GM18519 (cell line): ENCODE data around the gene UBE2L3.
"Not testable (repeated sequence)": the region's sequence is repeated elsewhere in the genome, so short reads cannot be mapped to it uniquely, and the experiment has no call there.

Experiments
- ATAC-seq: cut with Tn5 transposase; IDR thresholded peaks from one replicate; pipeline ENCODE4 v1.9.1; 2021; ENCODE audit warnings: mild to moderate bottlenecking, moderate library complexity; ENCODE audit not compliant: unreplicated experiment, low FRiP score

UBE2L3 gene

DNA sequence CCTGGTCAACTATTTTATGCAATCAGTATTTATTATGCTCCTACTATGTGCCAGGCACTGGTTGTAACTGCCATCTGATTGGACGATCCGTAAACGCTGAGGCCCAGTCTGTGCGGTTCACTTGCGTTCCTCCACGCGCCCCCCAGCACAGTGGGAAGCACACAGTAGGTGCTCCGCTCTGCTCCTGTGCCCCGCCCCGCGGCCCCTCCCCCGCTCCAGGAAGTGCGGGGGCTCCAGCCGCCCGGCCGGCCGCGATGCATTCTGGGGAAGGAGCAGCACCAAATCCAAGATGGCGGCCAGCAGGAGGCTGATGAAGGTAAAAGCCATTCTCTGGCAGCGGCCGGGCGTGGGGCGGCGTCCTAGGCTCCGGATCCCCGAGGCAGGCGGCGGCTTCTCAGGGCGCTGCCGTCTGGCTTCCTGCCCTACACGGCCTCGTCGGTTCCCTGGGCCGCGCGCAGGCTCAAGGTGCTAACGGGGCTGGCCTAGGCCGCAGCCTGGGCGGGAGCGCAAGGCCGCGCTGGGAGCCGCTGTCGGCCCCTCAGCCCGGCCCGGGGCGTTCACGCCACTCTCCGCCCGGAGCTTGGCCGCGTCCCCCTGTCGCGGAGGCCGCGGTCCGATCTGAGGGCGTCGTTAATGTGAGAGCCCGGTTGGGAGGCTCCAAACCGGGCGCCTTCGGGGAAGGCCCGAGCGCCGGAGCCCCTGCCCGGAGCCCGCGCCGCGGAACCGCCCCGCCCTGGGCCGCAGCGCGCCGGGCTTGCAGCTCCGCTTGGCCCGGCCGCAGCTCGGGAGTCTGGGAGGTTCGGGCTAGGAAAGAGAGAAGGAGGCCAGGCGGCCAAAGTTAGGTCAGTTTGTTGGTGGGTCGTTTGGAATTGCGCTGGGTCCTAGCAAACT, at the start of gene UBE2L3:
Gene UBE2L3 (plus strand): TSS at position 259 of the 891 bp plus-strand sequence. CDS start 31 bp downstream, at position 290.
- ATAC-seq, result no peak

DNA sequence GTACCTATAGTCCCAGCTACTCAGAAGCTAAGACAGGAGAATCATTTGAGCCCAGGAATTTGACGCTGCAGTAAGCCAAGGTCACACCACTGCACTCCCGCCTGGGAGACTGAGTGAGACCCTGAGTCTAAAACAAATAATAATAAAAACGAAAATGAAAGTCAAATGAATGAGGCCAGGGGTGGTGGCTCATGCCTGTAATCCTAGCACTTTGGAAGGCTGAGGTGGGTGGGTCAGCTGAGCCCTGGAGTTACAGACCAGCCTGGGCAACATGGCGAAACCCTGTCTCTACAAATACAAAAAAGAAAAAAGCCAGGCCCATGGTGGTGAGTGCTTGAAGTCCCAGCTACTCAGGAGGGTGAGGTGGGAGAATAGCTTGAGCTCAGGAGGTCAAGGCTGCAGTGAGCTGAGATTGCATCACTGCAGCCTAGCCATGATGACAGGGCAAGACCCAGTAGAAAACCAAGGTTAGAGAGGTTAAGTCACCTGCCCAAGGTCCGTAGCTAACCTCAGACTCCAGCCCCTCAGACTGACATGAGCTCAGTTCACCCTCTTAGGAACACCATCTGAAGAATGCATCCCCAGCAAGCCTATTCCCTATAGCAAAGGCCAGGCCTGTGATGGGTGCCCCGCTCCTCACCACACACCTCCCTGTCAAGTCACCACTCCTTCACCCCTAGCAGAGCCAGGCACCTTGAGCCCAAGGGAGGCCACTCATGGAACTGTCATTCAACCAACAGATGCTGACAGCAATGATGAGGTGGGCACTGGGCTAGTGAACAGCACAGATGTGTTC, 40.6 kb upstream of the UBE2L3 start:
- not testable (repeated sequence) for ATAC-seq

DNA sequence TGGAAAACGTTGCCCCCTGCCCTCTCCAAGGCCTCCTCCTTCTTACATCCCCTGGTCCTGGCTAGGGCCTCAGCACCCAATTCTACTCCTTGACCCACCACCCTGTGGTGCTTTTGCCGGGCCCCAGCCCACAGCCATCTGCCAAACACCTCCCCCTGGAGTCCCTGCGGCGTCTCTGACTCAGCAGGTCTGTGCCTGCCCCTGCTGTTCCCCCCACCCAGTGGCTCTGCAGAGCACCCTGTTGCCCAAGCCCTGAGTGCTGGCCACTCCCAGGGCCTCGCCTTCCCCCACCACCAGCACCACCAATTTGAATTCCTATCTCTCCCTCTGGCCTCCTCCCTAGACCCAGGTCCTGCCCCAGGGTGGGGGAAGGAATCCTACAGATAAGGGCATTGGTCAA, 36.0 kb upstream of the UBE2L3 start:
- ATAC-seq, result not testable (repeated sequence)

DNA sequence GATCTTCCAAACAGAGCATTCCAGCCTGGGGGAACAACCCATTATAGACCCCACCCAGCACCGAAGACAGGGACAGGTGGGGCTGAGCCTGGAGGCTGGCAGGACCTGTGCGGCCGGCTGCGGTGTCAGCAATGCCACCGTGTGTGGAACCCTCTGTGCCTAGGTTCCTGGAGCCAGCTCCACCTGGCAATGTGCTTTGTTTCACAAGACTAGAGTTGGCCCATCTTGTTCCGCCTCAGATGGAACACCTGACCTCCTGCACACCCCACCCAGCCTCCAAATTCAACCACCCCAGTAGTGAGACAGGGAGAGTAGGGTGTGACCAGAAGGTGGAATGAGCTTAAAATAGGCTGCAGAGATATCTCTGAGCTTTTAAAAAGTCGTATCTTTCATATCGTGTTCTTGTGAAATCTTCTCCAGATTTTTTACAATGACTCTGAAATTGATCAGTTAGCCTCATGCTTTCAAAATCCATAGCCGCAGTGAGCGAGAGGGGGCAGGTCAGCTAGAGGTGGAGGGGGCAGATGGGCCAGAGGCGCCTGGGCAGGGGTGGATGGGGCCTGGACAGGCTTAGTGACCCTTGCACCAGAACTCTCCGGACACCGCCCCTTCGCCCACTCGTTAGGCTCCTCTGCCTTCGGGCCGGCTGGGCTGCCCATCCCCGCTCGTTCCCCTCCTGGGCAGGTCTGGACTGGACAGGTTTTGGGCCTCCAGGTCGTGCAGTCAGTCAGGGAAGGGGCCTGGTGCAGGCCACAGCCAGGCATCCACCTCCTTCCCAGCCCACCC, 34.5 kb upstream of the UBE2L3 start:
- ATAC-seq, result not testable (repeated sequence)

DNA sequence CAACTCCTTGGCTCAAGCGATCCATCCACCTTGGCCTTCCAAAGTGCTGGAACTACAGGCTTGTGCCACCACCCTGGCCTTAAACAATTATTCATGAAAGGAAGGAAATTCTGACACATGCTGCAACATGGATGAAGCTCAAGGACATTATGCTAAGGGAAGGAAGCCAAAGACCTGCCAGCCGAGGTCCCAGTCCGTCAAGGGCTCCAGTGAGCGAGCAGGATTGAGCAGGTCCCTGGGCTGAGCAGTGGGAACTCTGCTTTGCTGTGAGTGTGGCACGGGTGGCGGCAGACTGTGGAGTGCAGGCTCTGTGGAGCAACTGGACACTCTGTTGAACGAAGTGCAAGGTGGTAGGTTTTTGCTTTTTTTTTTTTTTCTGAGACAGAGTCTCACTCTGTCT, 27.7 kb upstream of the UBE2L3 start:
- not testable (repeated sequence) for ATAC-seq

DNA sequence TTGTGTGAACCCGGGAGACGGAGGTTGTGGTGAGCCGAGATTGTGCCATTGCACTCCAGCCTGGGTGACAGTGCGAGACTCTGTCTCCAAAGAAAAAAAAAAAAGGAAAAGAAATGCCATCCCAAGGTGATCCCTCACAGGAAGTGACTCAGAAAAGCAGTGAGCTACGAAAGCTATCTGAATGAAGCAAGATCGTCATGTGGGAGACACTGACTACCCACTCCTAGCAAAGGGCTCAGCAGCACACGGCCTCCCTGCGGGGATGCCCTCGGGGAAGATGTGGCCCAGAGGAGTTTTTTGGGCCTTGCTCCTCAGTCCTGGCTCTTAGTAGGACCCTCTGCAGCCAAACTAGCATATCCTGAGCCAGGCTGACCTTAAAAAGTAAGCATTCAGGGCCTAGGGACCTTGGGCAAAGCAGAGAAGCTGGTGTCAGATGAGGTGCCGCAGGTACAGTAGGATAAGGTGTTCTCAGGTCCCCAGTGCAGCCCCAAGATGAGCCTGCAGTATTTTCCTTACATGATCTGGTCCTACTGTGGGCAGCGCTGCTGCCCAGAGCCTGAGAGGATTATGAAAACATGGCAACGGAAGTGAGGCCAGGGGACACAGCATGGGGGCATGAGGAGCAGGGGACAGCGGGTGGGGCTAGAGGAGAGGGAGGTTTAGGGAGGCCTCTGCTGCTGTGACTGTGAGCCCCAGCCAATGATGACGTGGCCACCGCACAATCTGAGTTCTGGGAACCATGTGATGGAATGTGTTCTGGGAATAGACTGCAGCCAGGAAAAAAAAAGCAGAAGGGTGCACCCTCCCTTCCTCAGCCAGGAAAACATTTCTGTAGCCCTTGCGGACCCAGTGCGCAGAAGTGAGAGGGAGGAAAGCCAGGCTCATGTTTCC, 22.8 kb upstream of the UBE2L3 start:
- not testable (repeated sequence) for ATAC-seq

DNA sequence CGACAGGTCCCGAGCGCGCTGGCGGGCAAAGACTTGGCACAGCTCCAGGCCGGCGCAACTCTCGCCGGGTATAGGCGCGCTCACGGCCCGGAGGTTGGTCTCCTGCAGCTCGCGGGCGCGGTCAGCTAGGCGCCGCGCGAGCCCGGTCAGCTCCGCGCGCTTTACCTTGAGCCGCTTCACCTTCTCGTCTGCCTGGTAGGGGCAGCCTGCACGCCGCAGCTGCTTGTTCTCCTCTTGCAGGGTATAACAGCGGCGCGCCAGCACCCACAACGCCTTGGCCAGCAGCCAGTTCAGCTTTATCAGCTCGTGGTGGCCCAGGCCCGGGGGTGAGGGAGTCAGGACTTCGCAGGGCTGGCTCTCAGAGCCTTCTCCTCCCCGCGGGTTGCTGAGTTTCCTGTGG, 18.0 kb upstream of the UBE2L3 start:
- ATAC-seq, result not testable (repeated sequence)

DNA sequence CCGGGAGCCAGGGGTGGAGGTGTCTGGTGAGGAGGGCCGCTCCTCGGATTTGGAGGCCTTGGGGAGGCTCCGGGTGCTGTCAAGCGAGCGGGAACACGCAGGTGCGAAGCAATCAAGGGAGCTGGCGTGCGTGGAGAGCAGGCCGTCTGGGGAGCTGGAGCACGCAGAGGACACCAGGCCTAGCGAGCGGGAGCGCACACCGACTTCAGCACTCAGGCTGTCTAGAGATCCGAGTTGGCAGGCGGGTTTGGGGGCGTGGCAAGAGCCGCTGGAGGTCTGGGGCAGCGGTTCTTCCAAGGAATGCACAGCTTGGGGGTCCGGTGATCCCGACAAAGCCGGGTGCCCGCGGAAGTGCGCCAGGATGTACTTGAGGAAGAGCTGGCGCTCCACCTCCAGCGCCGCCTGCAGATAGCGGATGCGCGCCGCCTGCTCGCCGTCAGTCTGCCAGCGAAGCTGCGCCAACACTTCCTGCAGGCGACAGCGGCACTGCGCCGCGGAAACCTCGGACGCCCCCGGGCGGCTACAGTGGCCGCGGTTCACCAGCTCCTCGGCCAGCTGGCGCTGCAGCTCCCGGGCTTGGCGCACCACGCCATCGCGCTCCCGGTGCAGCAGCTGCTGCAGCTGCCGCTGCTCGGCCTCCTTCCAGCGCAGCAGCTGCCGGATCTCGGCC, 17.4 kb upstream of the UBE2L3 start:
- ATAC-seq, result not testable (repeated sequence)

DNA sequence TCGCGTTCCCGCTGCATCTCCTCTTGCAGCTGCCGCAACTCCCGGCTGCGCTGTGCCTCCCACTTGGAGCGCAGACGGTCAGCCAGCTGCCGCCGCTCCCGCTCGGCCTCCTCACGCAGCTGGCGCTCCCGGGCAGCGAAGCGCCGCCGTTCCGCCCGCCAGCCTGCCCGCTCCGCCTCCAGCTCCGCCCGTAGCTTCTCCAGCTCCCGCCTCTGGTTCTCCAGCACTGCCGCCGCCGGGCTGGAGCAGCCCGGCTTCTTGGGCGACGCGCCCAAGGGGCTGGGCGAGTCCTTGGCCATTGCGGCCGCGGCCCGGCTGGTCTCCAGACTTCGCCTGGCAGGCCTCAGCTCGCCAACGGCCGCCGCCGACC, 16.9 kb upstream of the UBE2L3 start:
- ATAC-seq, result not testable (repeated sequence)

DNA sequence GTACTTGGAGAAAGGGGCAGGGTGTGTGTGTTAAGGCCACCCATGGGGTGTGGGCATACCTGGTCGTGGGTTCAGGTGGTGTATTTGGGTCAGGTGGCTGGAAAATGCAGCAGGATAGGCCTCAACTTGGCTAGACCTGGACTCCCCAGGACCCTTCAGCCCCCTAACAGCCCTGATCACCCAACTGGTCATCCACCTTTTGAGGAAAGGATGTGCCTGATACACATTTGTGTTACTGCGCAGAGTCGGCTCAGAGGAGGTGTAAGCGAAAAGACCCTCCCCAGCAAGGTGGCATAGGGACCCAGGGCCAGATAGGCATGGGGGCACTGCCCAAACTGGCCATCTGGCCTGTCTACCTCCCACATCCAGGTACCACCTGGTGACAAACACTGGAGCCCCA, 16.2 kb upstream of the UBE2L3 start, which contains the start of gene RIMBP3C:
Gene RIMBP3C (minus strand): TSS at position 101 of the 400 bp plus-strand sequence. CDS start 485 bp downstream, outside the sequence.
- not testable (repeated sequence) for ATAC-seq

DNA sequence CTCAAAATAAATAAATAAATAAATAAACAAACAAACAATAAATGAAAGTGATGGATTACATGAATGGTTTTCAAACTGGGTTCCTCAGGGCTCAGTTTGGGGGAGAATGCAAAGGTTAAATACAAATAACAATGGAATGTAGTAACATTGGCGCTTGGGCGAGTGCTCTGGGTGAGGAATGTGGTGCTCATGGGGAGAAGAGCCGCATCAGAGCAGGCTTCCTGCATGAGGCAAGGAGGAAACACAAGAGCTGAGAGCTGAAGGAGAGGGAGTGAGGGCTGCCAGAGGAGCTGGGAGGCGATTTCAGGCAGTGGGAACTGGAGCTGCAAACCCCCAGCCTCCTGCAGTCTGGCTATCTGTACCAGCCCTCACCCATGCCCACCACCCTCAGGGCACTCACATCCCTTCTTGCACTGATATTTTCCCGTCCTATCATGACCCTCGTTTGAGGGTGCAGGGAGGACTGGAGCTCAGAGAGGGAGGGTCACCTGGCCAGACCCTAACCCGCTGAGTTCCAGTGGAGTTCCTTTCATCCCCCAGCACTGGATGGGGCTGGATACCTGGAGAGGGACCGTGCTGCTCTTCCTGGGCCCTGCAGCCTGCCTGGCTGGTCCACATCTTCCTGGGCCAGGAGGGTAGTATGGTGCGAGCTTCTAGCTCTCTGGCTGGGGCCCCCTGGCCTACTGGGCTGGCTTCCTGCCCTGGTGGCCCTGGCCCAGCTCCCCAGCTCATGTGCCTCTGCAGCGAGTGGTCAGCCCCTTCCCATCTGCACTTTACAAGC, 8.0 kb upstream of the UBE2L3 start:
- ATAC-seq, result not testable (repeated sequence)

DNA sequence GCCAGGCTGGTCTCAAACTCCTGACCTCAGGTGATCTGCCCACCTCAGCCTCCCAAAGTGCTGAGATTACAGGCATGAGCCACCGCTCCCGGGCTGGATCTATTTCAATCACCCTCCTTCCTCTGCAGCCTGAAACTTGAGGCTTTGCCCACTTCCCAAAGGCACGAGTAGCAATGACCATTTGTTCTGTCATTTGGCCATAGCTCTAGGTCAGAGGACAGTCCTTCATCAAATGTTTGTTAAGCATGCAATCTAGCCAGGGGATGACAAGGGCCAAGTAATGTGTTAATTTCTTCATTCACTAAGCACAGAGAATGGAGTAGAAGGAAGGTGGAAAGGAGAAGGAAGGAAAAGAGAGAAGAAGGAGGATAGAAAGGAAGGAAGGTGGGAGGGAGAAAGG, 6.9 kb upstream of the UBE2L3 start:
- not testable (repeated sequence) for ATAC-seq

DNA sequence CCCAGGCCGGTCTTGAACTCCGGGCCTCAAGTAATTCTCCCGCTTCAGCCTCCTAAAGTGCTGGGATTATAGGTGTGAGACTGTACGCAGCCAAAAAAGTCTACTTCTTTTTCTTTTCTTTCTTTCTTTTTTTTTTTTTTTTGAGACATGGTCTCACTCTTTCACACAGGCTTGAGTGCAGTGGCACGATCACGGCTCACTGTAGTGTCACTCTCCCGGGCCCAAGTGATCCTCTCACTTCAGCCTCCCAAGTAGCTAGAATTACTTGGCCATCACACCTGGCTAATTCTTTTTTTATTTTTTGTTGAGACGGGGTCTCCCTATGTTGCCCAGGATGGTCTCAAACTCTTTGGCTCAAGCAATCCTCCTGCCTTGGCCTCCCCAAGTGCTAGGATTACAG, 3.6 kb upstream of the UBE2L3 start:
- no peak for ATAC-seq

DNA sequence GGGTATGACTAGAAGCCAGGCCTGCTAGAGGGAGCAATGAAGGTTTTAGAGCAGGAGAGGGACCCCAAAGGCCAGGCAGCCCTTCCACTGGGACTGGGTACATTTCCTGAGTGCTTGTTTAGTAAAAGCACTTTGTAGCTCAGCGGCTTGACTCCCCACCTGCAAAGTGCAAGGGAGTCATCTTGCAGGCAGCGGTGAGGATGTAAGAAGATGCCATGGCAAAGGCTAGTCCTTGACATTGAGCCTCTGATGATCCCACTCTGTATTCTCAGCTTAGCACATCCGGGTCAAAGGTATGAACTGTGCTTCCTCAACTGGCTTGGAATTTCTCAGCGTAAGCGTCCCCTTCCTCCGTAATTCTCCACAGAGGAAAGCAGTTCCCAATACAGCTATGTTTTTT, 3.1 kb upstream of the UBE2L3 start:
- no peak for ATAC-seq

DNA sequence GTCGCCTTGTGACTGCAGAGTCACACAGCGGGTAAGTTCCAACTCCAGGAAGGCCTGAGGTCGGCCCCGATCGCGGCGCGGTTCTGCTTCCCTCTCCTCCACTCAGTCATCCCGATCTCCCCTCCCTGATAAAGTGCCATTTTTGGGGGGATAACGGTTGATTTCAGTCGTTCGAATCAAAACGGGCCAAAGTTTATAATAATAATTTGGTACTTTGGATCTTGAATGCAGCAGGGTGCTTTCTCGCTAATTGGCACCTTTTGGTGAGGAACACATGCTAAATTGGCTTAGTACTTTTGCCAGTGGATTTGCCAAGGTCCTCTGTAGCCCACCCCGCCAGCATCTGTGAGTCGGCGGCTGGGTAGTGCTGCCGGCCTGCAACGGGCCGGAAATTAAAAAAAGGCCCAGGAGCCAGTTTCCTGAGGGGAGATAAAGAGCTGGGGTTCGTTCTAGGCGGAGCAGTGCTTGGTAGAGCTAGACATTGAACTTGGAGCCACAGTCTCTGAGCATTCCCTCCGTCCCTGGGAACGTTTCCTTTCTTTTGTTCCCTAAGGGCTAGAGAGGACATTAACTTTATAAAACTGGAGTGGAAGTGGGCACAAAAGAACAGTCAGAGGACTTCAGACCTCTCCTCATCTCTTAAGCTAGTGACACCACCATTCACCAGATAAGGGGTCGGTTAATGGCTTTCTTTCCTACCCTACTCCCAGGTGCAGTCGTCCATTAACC, 997 bp downstream of the UBE2L3 start:
- no peak for ATAC-seq

DNA sequence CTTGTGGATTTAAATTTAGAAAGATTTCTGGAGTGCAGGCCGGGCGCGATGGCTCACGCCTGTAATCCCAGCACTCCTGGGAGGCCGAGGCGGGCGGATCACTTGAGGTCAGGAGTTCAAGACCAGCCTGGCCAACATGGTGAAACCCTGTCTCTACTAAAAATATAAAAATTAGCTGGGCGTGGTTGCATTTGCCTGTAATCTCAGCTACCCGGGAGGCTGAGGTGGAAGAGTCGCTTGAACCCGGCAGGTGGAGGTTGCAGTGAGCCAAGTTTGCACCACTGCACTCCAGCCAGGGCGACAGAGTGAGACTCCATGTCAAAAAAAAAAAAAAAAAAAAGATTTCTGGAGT, 1.5 kb downstream of the UBE2L3 start:
- not testable (repeated sequence) for ATAC-seq

DNA sequence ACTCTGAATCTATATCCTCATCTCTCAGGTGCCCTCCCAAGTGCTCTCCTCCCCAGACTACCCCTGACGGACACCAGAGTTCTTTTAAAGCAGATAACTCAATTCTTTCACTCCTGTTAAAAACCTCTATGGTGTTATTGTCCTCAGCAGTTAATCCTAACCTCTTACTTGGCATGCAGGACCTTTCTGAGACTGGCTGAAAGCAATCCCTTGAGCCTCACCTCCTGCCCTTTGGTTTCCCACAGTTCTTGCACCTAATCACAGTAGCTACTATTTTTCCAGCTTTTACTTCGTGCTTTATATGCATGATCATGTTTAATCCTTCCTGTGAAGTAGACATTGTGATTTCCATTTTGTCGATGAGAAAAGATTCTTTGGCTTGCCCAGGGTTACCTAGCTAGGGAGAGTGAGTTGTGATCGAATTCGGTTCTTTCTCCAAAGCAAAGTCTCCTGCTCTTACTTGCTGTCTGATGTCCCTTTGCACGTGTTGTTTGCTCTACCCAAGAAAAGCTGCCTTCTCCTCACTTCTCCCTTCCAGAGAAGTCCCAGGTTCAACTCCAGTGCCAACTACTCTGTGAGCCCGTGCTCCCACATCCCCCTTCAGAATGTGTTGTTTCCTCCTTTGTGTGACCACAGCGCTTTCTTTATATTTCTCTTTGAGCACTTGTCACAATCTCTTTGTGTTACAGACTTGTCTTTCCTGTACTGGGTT, 2.1 kb downstream of the UBE2L3 start:
- no peak for ATAC-seq
